CD4-positive, alpha-beta memory T cell (primary cell): ENCODE measurements around the gene HDC. TPM values are rescaled to one million over a fixed set of nuclear protein-coding genes. Genes with fewer than 3 reads are reported as not detected.

Experiments
- CTCF ChIA-PET: fragments of 350-600 bp; sonication (Branson Sonifier 250); formaldehyde crosslinking; loops from one replicate; lab custom pipeline; 2021; ENCODE audit warnings: inconsistent platforms; ENCODE audit not compliant: partially characterized antibody; lab: Charles Lee
- POLR2A ChIA-PET: fragments of 350-600 bp; sonication (Branson Sonifier 250); formaldehyde crosslinking; loops from one replicate; lab custom pipeline; 2021; ENCODE audit not compliant: partially characterized antibody; lab: Charles Lee
- DNase-seq, 5 donors: peaks; one replicate each; pipeline versions ENCODE4 v3.0.0 to v3.0.0-alpha.2; 2020 to 2022; ENCODE audit warnings: mixed read lengths in 1 of 5
- H3K27ac ChIP-seq: one replicate; pipeline ENCODE4 v1.7.0; 2013; ENCODE audit warnings: low read depth, low read length
- H3K27me3 ChIP-seq: 2 replicates; pipeline ENCODE4 v1.7.0; 2013; ENCODE audit warnings: mild to moderate bottlenecking, low read length, moderate library complexity; ENCODE audit not compliant: insufficient read depth
- H3K36me3 ChIP-seq: 2 replicates; pipeline ENCODE4 v1.7.0; 2013; ENCODE audit warnings: mild to moderate bottlenecking, low read length, moderate library complexity; ENCODE audit not compliant: insufficient read depth
- H3K4me1 ChIP-seq: 2 replicates; pipeline ENCODE4 v1.7.0; 2013; ENCODE audit warnings: mild to moderate bottlenecking, low read length, moderate library complexity; ENCODE audit not compliant: insufficient read depth
- H3K4me3 ChIP-seq, 2 donors: one replicate each; pipeline ENCODE4 v1.7.0; 2013; ENCODE audit warnings: low read length in 2 of 2, mild to moderate bottlenecking in 1 of 2
- H3K9me3 ChIP-seq, 2 donors: one replicate each; pipeline ENCODE4 v1.7.0; 2013; ENCODE audit warnings: low read length in 2 of 2, control low read depth in 1 of 2; ENCODE audit not compliant: control insufficient read depth in 1 of 2
- H3K27ac Mint-ChIP-seq, 7 donors: one replicate each; pipeline ENCODE4 v1.8.0; 2020 to 2021; ENCODE audit warnings: mixed read lengths in 7 of 7, mild to moderate bottlenecking in 6 of 7, inconsistent platforms in 3 of 7, moderate library complexity in 3 of 7
- H3K27me3 Mint-ChIP-seq, 2 donors: one replicate each; pipeline ENCODE4 v1.8.0; 2020 to 2021; ENCODE audit warnings: mixed read lengths in 2 of 2
- H3K36me3 Mint-ChIP-seq, 2 donors: one replicate each; pipeline ENCODE4 v1.8.0; 2020 to 2021; ENCODE audit warnings: mixed read lengths in 2 of 2, inconsistent platforms in 1 of 2, mild to moderate bottlenecking in 1 of 2
- H3K4me1 Mint-ChIP-seq, 4 donors: one replicate each; pipeline ENCODE4 v1.8.0; 2020 to 2021; ENCODE audit warnings: mixed read lengths in 4 of 4, mild to moderate bottlenecking in 1 of 4
- H3K4me3 Mint-ChIP-seq, 8 donors: one replicate each; pipeline ENCODE4 v1.8.0; 2020 to 2021; ENCODE audit warnings: mixed read lengths in 8 of 8, mild to moderate bottlenecking in 7 of 8, moderate library complexity in 6 of 8, inconsistent platforms in 3 of 8
- H3K9me3 Mint-ChIP-seq, 8 donors: one replicate each; pipeline ENCODE4 v1.8.0; 2020 to 2021; ENCODE audit warnings: mixed read lengths in 8 of 8, mild to moderate bottlenecking in 5 of 8, inconsistent platforms in 3 of 8, moderate library complexity in 1 of 8
- intact Hi-C: fragments of 100-400 bp; cut with micrococcal nuclease; formaldehyde crosslinking; loops from one replicate; pipeline ENCODE4 v1.15.1; 2023
- polyA plus RNA-seq, 2 donors: library from polyadenylated mRNA; unstranded; fragments of 300-500 nt; fragmentation: Illumina TruSeq; gene quantifications; one replicate each; pipeline ENCODE4 v1.2.3, GENCODE V29; 2021
- total RNA-seq, 2 experiments: library from RNA; stranded (reverse); gene quantifications; one replicate each; pipeline ENCODE4 v1.2.3, GENCODE V29; 2021

HDC gene
- total and polyA plus RNA-seq, 4 experiments from 2014 or later = 0.18 TPM; not detected in 3

- H3K27ac Mint-ChIP-seq = peak overlapping the region in 1 of 7 donors; percentile 13
- POLR2A ChIA-PET = no interaction called here
- CTCF ChIA-PET = no interaction called here
Observed at GRCh38 chr15:50218691-50219090, 46.8 kb downstream of the HDC start.

GRCh38 chr15:50218291-50218690 lies 47.2 kb downstream of the HDC start:
- Mint-ChIP-seq H3K27ac (no peak overlapping the region), H3K36me3 (no peaks in the 10 kb centered on the region), H3K9me3 (peaks cover 0 to 3% (median 0%) of the 10 kb centered on the region in 8 donors), H3K27me3 (peaks cover 0 to 2% of the 10 kb centered on the region in 2 donors), H3K4me3 (no peak overlapping the region), H3K4me1 (no peaks in the 10 kb centered on the region)
- Histone ChIP-seq H3K4me1 (no peaks in the 10 kb centered on the region), H3K9me3 (no peaks in the 10 kb centered on the region), H3K36me3 (no peaks in the 10 kb centered on the region), H3K27me3 (no peaks in the 10 kb centered on the region), H3K27ac (no peak overlapping the region), H3K4me3 (no peak overlapping the region)
- CTCF ChIA-PET = interaction anchor here (0.7 kb wide), 1 partner anchor 35 kb away, joined by 4 read pairs; no protein-coding TSS in a partner anchor
- intact Hi-C loops = no loop called here
- no peak for DNase-seq
- POLR2A ChIA-PET = no interaction called here

More at GRCh38 chr15:50218691-50219090, 46.8 kb downstream of the HDC start:
- Mint-ChIP-seq H3K4me3 (no peak overlapping the region), H3K36me3 (no peaks in the 10 kb centered on the region), H3K27me3 (peaks cover 0 to 2% of the 10 kb centered on the region in 2 donors), H3K4me1 (no peaks in the 10 kb centered on the region), H3K9me3 (peaks cover 0 to 3% (median 0%) of the 10 kb centered on the region in 8 donors)
- no peak overlapping the region for H3K27ac ChIP-seq
- H3K36me3 ChIP-seq = no peaks in the 10 kb centered on the region
- intact Hi-C loops = no loop called here
- no peak for DNase-seq
- no peak overlapping the region for H3K4me3 ChIP-seq
- no peaks in the 10 kb centered on the region for H3K9me3 ChIP-seq
- no peaks in the 10 kb centered on the region for H3K27me3 ChIP-seq
- no peaks in the 10 kb centered on the region for H3K4me1 ChIP-seq

- no peaks in the 10 kb centered on the region for H3K36me3 ChIP-seq
- Mint-ChIP-seq H3K27ac (no peak overlapping the region), H3K27me3 (peaks cover 1 to 2% of the 10 kb centered on the region in 2 donors), H3K9me3 (peaks cover 0 to 25% (median 22%) of the 10 kb centered on the region in 8 donors), H3K36me3 (peaks cover 4 to 22% of the 10 kb centered on the region in 2 donors), H3K4me3 (no peak overlapping the region), H3K4me1 (no peaks in the 10 kb centered on the region)
- no peak for DNase-seq
- intact Hi-C loops = no loop called here
- no peaks in the 10 kb centered on the region for H3K9me3 ChIP-seq
- ChIA-PET CTCF (no interaction called here), POLR2A (interaction anchor here (0.8 kb wide), 1 partner anchor 19 kb away, joined by 3 read pairs; no protein-coding TSS in a partner anchor)
- H3K27ac ChIP-seq = no peak overlapping the region
- H3K27me3 ChIP-seq = no peaks in the 10 kb centered on the region
- no peaks in the 10 kb centered on the region for H3K4me1 ChIP-seq
- no peak overlapping the region for H3K4me3 ChIP-seq
Observed at GRCh38 chr15:50210462-50211157, 54.9 kb downstream of the HDC start.

GRCh38 chr15:50209809-50210208 lies 55.7 kb downstream of the HDC start:
- peaks cover 0 to 2% of the 10 kb centered on the region in 2 donors for H3K27me3 Mint-ChIP-seq
- no peaks in the 10 kb centered on the region for H3K36me3 ChIP-seq
- intact Hi-C loops = no loop called here
- no peak overlapping the region for H3K27ac Mint-ChIP-seq
- H3K4me3 Mint-ChIP-seq = no peak overlapping the region
- DNase-seq = no peak
- POLR2A ChIA-PET = no interaction called here
- CTCF ChIA-PET = no interaction called here
- H3K4me1 ChIP-seq = no peaks in the 10 kb centered on the region
- H3K4me3 ChIP-seq = no peak overlapping the region
- H3K9me3 ChIP-seq = no peaks in the 10 kb centered on the region
- peaks cover 0 to 25% (median 22%) of the 10 kb centered on the region in 8 donors for H3K9me3 Mint-ChIP-seq
- no peaks in the 10 kb centered on the region for H3K4me1 Mint-ChIP-seq
- H3K27me3 ChIP-seq = no peaks in the 10 kb centered on the region
- no peak overlapping the region for H3K27ac ChIP-seq
- H3K36me3 Mint-ChIP-seq = peaks cover 4 to 22% of the 10 kb centered on the region in 2 donors

- Histone ChIP-seq H3K27ac (no peak overlapping the region), H3K9me3 (no peaks in the 10 kb centered on the region), H3K36me3 (no peaks in the 10 kb centered on the region), H3K4me3 (no peak overlapping the region), H3K4me1 (no peaks in the 10 kb centered on the region), H3K27me3 (no peaks in the 10 kb centered on the region)
- Mint-ChIP-seq H3K4me3 (no peak overlapping the region), H3K9me3 (peaks cover 0 to 7% (median 4%) of the 10 kb centered on the region in 8 donors), H3K27ac (no peak overlapping the region), H3K36me3 (peaks cover 2 to 11% of the 10 kb centered on the region in 2 donors), H3K4me1 (no peaks in the 10 kb centered on the region), H3K27me3 (peaks cover 0 to 2% of the 10 kb centered on the region in 2 donors)
- intact Hi-C loops = no loop called here
- CTCF ChIA-PET = no interaction called here
- POLR2A ChIA-PET = no interaction called here
- no peak for DNase-seq
Observed at GRCh38 chr15:50206020-50206419, 59.5 kb downstream of the HDC start.

- no peak for DNase-seq
- H3K4me3 Mint-ChIP-seq = no peak overlapping the region
- H3K4me1 Mint-ChIP-seq = no peaks in the 10 kb centered on the region
Observed at GRCh38 chr15:50202003-50202402, 63.5 kb downstream of the HDC start.

GRCh38 chr15:50192926-50193620 lies 72.5 kb downstream of the HDC start:
- CTCF ChIA-PET = no interaction called here
- no peaks in the 10 kb centered on the region for H3K27me3 Mint-ChIP-seq
- intact Hi-C loops = no loop called here
- POLR2A ChIA-PET = no interaction called here
- no peaks in the 10 kb centered on the region for H3K27me3 ChIP-seq
- no peak overlapping the region for H3K4me3 Mint-ChIP-seq
- no peak overlapping the region for H3K4me3 ChIP-seq
- H3K36me3 Mint-ChIP-seq = no peaks in the 10 kb centered on the region
- H3K4me1 Mint-ChIP-seq = no peaks in the 10 kb centered on the region
- H3K27ac Mint-ChIP-seq = no peak overlapping the region
- no peak for DNase-seq
- no peaks in the 10 kb centered on the region for H3K9me3 Mint-ChIP-seq
- H3K4me1 ChIP-seq = no peaks in the 10 kb centered on the region
- no peak overlapping the region for H3K27ac ChIP-seq
- H3K36me3 ChIP-seq = no peaks in the 10 kb centered on the region
- H3K9me3 ChIP-seq = no peaks in the 10 kb centered on the region

More at GRCh38 chr15:50202003-50202402, 63.5 kb downstream of the HDC start:
- H3K36me3 Mint-ChIP-seq = no peaks in the 10 kb centered on the region
- no peaks in the 10 kb centered on the region for H3K27me3 ChIP-seq
- no peak overlapping the region for H3K27ac ChIP-seq
- intact Hi-C loops = no loop called here
- H3K9me3 Mint-ChIP-seq = no peaks in the 10 kb centered on the region
- H3K9me3 ChIP-seq = no peaks in the 10 kb centered on the region
- H3K27me3 Mint-ChIP-seq = no peaks in the 10 kb centered on the region
- no peak overlapping the region for H3K4me3 ChIP-seq
- POLR2A ChIA-PET = no interaction called here
- H3K27ac Mint-ChIP-seq = no peak overlapping the region
- no peaks in the 10 kb centered on the region for H3K4me1 ChIP-seq
- CTCF ChIA-PET = no interaction called here
- H3K36me3 ChIP-seq = no peaks in the 10 kb centered on the region
